ENCODE measurements around the gene HOXB5.

The HOXB5 gene

GRCh38 chr17:48553826-48554225 lies 39.8 kb downstream of the HOXB5 start:
- H3K4me3 ChIP-seq (ENCODE audit: low read depth, low read length): no peak overlapping the region
- DNase-seq (ENCODE audit: low read depth): no peak
- no peak for TF ChIP-seq CTCF (IDR thresholded peaks at IDR 0.05; ENCODE audit: control insufficient read depth, extremely low read depth, insufficient read depth)

- H3K4me3 ChIP-seq (ENCODE audit: low read depth, low read length): no peak overlapping the region
- no peak for TF ChIP-seq CTCF (IDR thresholded peaks at IDR 0.05; ENCODE audit: control insufficient read depth, extremely low read depth, insufficient read depth)
- no peak for DNase-seq (ENCODE audit: low read depth)
These were observed 40.4 kb downstream of the HOXB5 start for GRCh38 chr17:48553190-48553547.

- no peak overlapping the region for H3K4me3 ChIP-seq (ENCODE audit: low read depth, low read length)
- TF ChIP-seq CTCF (IDR thresholded peaks at IDR 0.05; ENCODE audit: control insufficient read depth, extremely low read depth, insufficient read depth): no peak
- DNase-seq (ENCODE audit: low read depth): no peak
These were observed 41.0 kb downstream of the HOXB5 start for GRCh38 chr17:48552466-48553189.

- TF ChIP-seq CTCF (IDR thresholded peaks at IDR 0.05; ENCODE audit: control insufficient read depth, extremely low read depth, insufficient read depth): no peak
- H3K4me3 ChIP-seq (ENCODE audit: low read depth, low read length): no peak overlapping the region
- no peak for DNase-seq (ENCODE audit: low read depth)
These were observed 41.7 kb downstream of the HOXB5 start for GRCh38 chr17:48551596-48552465.

GRCh38 chr17:48551214-48551555 lies 42.4 kb downstream of the HOXB5 start:
- no peak overlapping the region for H3K4me3 ChIP-seq (ENCODE audit: low read depth, low read length)
- no peak for TF ChIP-seq CTCF (IDR thresholded peaks at IDR 0.05; ENCODE audit: control insufficient read depth, extremely low read depth, insufficient read depth)
- DNase-seq (ENCODE audit: low read depth): no peak

GRCh38 chr17:48550502-48551213 lies 42.9 kb downstream of the HOXB5 start:
- no peak overlapping the region for H3K4me3 ChIP-seq (ENCODE audit: low read depth, low read length)
- DNase-seq (ENCODE audit: low read depth): no peak

More at GRCh38 chr17:48550502-48551213, 42.9 kb downstream of the HOXB5 start:
- TF ChIP-seq CTCF (IDR thresholded peaks at IDR 0.05; ENCODE audit: control insufficient read depth, extremely low read depth, insufficient read depth): no peak

All from LNCaP clone FGC (cell line).